HEK293 (cell line): Measurements from ENCODE around the gene CASQ2.

Source experiments
- TF ChIP-seq, protein P1 (sequence below): fragments of 450-650 bp; formaldehyde crosslinking; IDR thresholded peaks from 2 replicates; pipeline ENCODE4 v1.5.1; 2016; ENCODE audit warnings: missing biosample characterization, missing genetic modification characterization
- TF ChIP-seq, protein P2 (sequence below): fragments of 450-650 bp; formaldehyde crosslinking; IDR thresholded peaks from 2 replicates; pipeline ENCODE4 v1.5.1; 2016; ENCODE audit warnings: missing biosample characterization, missing genetic modification characterization
- TF ChIP-seq, protein P3 (sequence below): fragments of 450-650 bp; IDR thresholded peaks from 2 replicates; pipeline ENCODE4 v1.5.1; 2018; ENCODE audit warnings: missing biosample characterization, missing genetic modification characterization
- TF ChIP-seq, protein P4 (sequence below): fragments of 450-650 bp; formaldehyde crosslinking; IDR thresholded peaks from 2 replicates; pipeline ENCODE4 v1.5.1; 2016; ENCODE audit warnings: missing biosample characterization, missing genetic modification characterization, low read depth

DNA sequence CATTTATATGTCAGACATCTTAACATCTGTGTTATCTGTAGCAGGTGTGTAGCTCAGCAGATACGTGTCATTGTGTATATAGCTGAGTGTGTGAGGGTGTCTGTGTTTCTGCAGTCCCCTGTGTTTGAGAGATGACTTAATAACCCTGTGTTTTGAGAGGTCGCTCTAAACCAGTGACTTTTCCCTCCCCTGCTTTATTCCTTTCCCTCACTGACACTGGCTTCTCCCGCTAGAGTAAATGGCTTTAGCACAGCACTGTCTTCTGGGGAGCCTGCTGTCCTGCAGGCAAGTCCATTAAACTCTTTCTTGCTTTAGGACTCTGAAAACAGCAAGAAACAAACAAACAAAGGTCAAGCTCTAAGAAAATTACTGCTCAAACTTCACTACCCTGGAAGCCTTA lies 73.7 kb downstream of the CASQ2 start:
- TF ChIP-seq, protein P1, sequence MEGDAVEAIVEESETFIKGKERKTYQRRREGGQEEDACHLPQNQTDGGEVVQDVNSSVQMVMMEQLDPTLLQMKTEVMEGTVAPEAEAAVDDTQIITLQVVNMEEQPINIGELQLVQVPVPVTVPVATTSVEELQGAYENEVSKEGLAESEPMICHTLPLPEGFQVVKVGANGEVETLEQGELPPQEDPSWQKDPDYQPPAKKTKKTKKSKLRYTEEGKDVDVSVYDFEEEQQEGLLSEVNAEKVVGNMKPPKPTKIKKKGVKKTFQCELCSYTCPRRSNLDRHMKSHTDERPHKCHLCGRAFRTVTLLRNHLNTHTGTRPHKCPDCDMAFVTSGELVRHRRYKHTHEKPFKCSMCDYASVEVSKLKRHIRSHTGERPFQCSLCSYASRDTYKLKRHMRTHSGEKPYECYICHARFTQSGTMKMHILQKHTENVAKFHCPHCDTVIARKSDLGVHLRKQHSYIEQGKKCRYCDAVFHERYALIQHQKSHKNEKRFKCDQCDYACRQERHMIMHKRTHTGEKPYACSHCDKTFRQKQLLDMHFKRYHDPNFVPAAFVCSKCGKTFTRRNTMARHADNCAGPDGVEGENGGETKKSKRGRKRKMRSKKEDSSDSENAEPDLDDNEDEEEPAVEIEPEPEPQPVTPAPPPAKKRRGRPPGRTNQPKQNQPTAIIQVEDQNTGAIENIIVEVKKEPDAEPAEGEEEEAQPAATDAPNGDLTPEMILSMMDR, result no peak
- TF ChIP-seq, protein P2, sequence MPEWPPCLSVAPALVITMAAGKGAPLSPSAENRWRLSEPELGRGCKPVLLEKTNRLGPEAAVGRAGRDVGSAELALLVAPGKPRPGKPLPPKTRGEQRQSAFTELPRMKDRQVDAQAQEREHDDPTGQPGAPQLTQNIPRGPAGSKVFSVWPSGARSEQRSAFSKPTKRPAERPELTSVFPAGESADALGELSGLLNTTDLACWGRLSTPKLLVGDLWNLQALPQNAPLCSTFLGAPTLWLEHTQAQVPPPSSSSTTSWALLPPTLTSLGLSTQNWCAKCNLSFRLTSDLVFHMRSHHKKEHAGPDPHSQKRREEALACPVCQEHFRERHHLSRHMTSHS, result no peak
- TF ChIP-seq, protein P3, sequence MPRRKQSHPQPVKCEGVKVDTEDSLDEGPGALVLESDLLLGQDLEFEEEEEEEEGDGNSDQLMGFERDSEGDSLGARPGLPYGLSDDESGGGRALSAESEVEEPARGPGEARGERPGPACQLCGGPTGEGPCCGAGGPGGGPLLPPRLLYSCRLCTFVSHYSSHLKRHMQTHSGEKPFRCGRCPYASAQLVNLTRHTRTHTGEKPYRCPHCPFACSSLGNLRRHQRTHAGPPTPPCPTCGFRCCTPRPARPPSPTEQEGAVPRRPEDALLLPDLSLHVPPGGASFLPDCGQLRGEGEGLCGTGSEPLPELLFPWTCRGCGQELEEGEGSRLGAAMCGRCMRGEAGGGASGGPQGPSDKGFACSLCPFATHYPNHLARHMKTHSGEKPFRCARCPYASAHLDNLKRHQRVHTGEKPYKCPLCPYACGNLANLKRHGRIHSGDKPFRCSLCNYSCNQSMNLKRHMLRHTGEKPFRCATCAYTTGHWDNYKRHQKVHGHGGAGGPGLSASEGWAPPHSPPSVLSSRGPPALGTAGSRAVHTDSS (tag by site-specific recombination), result no peak
- TF ChIP-seq, protein P4, sequence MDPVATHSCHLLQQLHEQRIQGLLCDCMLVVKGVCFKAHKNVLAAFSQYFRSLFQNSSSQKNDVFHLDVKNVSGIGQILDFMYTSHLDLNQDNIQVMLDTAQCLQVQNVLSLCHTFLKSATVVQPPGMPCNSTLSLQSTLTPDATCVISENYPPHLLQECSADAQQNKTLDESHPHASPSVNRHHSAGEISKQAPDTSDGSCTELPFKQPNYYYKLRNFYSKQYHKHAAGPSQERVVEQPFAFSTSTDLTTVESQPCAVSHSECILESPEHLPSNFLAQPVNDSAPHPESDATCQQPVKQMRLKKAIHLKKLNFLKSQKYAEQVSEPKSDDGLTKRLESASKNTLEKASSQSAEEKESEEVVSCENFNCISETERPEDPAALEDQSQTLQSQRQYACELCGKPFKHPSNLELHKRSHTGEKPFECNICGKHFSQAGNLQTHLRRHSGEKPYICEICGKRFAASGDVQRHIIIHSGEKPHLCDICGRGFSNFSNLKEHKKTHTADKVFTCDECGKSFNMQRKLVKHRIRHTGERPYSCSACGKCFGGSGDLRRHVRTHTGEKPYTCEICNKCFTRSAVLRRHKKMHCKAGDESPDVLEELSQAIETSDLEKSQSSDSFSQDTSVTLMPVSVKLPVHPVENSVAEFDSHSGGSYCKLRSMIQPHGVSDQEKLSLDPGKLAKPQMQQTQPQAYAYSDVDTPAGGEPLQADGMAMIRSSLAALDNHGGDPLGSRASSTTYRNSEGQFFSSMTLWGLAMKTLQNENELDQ (tag by site-specific recombination), result no peak
